PC-3 (cell line): Measurements from ENCODE around the gene TRMO. TPM values are rescaled to one million over a fixed set of nuclear protein-coding genes. Genes with fewer than 3 reads are reported as not detected.
A peak's percentile ranks its signal among the peaks of the same experiment; 100 is the strongest.

ENCODE experiments used
- ATAC-seq: fragments of 200-7000 bp; cut with Tn5 transposase; 2 replicates; pipeline ENCODE4 v1.9.1; 2020; ENCODE audit warnings: mild to moderate bottlenecking, moderate library complexity
- BruUV-seq: library from RNA; stranded (reverse); fragments of 400-500 nt; replicated peaks from 2 replicates; lab custom pipeline; 2021; lab: Mats Ljungman, UMichigan
- CTCF ChIA-PET: fragments of 300-600 bp; sonication (Branson Sonifier 250); formaldehyde crosslinking; loops from one replicate; lab custom pipeline; 2022; ENCODE audit warnings: antibody characterized with exemption; lab: Charles Lee
- POLR2A ChIA-PET: fragments of 300-600 bp; sonication (Branson Sonifier 250); formaldehyde crosslinking; loops from one replicate; lab custom pipeline; 2022; ENCODE audit warnings: antibody characterized with exemption; ENCODE audit not compliant: unreplicated experiment; lab: Charles Lee
- DNase-seq: peaks from one replicate; pipeline ENCODE4 v3.0.0-alpha.2; 2015
- H2AFZ ChIP-seq: fragments of 300-600 bp; sonication (generic); 2 replicates; pipeline ENCODE4 v1.6.0; 2016; ENCODE audit warnings: antibody characterized with exemption, low read length
- H3F3A ChIP-seq: fragments of 300-600 bp; sonication (generic); one replicate; pipeline ENCODE4 v1.6.0; 2017; ENCODE audit warnings: antibody characterized with exemption, low read length, control low read depth, mild to moderate bottlenecking; ENCODE audit not compliant: unreplicated experiment
- H3K27ac ChIP-seq: fragments of 300-600 bp; sonication (generic); 2 replicates; pipeline ENCODE4 v1.5.1; 2016; ENCODE audit warnings: mild to moderate bottlenecking, low read length
- H3K27me3 ChIP-seq: fragments of 300-600 bp; sonication (generic); 2 replicates; pipeline ENCODE4 v1.6.1; 2016; ENCODE audit warnings: low read length, mixed read lengths
- H3K36me3 ChIP-seq: fragments of 300-600 bp; sonication (generic); 2 replicates; pipeline ENCODE4 v1.6.1; 2016; ENCODE audit warnings: low read depth, mixed run types, low read length, mixed read lengths
- H3K4me1 ChIP-seq: fragments of 300-600 bp; sonication (generic); 2 replicates; pipeline ENCODE4 v1.5.1; 2016; ENCODE audit warnings: low read length; ENCODE audit not compliant: insufficient read depth
- H3K4me2 ChIP-seq: fragments of 300-600 bp; sonication (generic); 2 replicates; pipeline ENCODE4 v1.6.0; 2016; ENCODE audit warnings: low read length
- H3K4me3 ChIP-seq: fragments of 300-600 bp; sonication (generic); 2 replicates; pipeline ENCODE4 v1.5.1; 2016; ENCODE audit warnings: mild to moderate bottlenecking, low read length, mixed read lengths
- H3K79me2 ChIP-seq: fragments of 300-600 bp; sonication (generic); 2 replicates; pipeline ENCODE4 v1.6.1; 2017; ENCODE audit warnings: low read length, mixed read lengths
- H3K9ac ChIP-seq: fragments of 300-600 bp; sonication (generic); 2 replicates; pipeline ENCODE4 v1.6.0; 2016; ENCODE audit warnings: mild to moderate bottlenecking, low read length
- H3K9me2 ChIP-seq: fragments of 300-600 bp; sonication (generic); replicated peaks from 2 replicates; pipeline ENCODE4 v1.6.1; 2016; ENCODE audit warnings: mixed run types, low read length, mixed read lengths
- H3K9me3 ChIP-seq: fragments of 300-600 bp; sonication (generic); 2 replicates; pipeline ENCODE4 v1.6.1; 2016; ENCODE audit warnings: low read length, mixed read lengths
- H4K20me1 ChIP-seq: fragments of 300-600 bp; sonication (generic); 2 replicates; pipeline ENCODE4 v1.6.1; 2016; ENCODE audit warnings: low read length, mixed read lengths
- CTCF ChIP-seq: fragments of 300-600 bp; sonication (generic); conservative IDR thresholded peaks from 2 replicates; pipeline ENCODE4 v1.5.1; 2017; ENCODE audit warnings: antibody characterized with exemption, low read depth, mild to moderate bottlenecking, low read length
- EZH2 ChIP-seq: fragments of 300-600 bp; sonication (generic); IDR thresholded peaks from one replicate; pipeline ENCODE4 v1.6.1; 2017; ENCODE audit warnings: antibody characterized with exemption, mild to moderate bottlenecking, low read length; ENCODE audit not compliant: unreplicated experiment
- EZH2phosphoT487 ChIP-seq: fragments of 300-600 bp; sonication (generic); IDR thresholded peaks from 2 replicates; pipeline ENCODE4 v1.6.1; 2018; ENCODE audit warnings: mild to moderate bottlenecking, antibody characterized with exemption, low read length, borderline replicate concordance
- intact Hi-C: fragments of 100-400 bp; cut with micrococcal nuclease; formaldehyde crosslinking; loops from 2 replicates; pipeline ENCODE4 v1.9.0; 2023
- total RNA-seq: library from RNA; depleted of rRNA; stranded (reverse); fragments of >200 nt; gene quantifications from 2 replicates; pipeline ENCODE4 v1.2.3, GENCODE V29; 2014

Gene TRMO
- total RNA-seq, 1 experiment from 2014 or later: 14.3 TPM

DNA sequence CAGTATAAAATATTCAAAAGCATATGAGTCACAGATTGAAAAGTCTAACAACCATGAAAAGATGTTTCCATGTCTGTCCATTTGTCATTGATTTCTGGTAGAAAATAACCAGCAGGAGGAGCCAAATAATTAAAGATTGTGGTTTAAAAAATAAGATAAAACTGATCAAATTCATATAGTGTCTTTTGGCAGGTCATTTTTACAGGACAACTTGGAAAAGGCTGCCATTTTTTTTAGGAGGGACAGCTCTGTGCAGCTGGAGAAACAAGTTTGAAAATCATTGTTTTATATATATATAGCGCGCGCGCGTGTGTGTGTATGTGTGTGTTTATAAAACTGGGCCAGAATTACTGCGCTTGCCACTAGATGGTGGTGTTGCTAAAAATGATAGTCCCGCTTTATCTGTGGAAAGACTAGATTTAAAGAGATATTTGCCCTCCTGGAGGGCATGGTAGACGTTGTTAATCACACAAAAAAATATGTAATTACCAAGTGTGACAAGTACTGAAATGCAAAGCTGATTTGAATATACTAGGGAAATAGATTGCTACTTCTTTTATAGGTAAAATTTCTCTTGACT lies 1.3 kb upstream of the TRMO start:
- BruUV-seq: no TSS peak
- POLR2A ChIA-PET: interaction anchor here (0.6 kb wide), 1 partner anchor 255 kb away, joined by 3 read pairs; no protein-coding TSS in a partner anchor
- 0 out of 2 replicates have a peak overlapping the region, but pooled peaks have one; percentile 87 for H3K9ac ChIP-seq
- peak overlapping the region; percentile 35 for H3K4me3 ChIP-seq
- DNase-seq (peak; percentile 77), ATAC-seq (peak; percentile 56)
- peaks cover 10% of the 10 kb centered on the region for H3K4me1 ChIP-seq
- H3K9me2 ChIP-seq: no peaks in the 10 kb centered on the region
- H3K79me2 ChIP-seq: peaks cover 7% of the 10 kb centered on the region
- H4K20me1 ChIP-seq: no peaks in the 10 kb centered on the region
- intact Hi-C loops: loop anchor here (1.0 to 2.0 kb wide), 4 partner anchors 31 to 340 kb away; partner anchors contain the start of genes ANP32B and NANS
- peak; percentile 85; the same call in 1 of the 2 replicates for TF ChIP-seq CTCF
- TF ChIP-seq EZH2: no peak
- TF ChIP-seq EZH2phosphoT487: no peak
- H3F3A ChIP-seq: peaks cover 5% of the 10 kb centered on the region
- peak overlapping the region; percentile 100 for H3K4me2 ChIP-seq
- peaks cover 15% of the 10 kb centered on the region; the same call in 1 of the 2 replicates for H3K27me3 ChIP-seq
- CTCF ChIA-PET: no interaction called here
- H3K27ac ChIP-seq: no peak overlapping the region; the same call in 1 of the 2 replicates
- H3K36me3 ChIP-seq: no peaks in the 10 kb centered on the region; the same call in 1 of the 2 replicates
- H2AFZ ChIP-seq: peak overlapping the region; percentile 100
- H3K9me3 ChIP-seq: no peaks in the 10 kb centered on the region

GRCh38 chr9:97919217-97919813 lies 3.0 kb downstream of the TRMO start:
- no peak for TF ChIP-seq EZH2
- no peak for TF ChIP-seq EZH2phosphoT487
- TF ChIP-seq CTCF: no peak
- peaks cover 10% of the 10 kb centered on the region for H3K4me1 ChIP-seq
- H3K27me3 ChIP-seq: no peaks in the 10 kb centered on the region
- H3K9me2 ChIP-seq: no peaks in the 10 kb centered on the region
- H3K4me3 ChIP-seq: no peak overlapping the region
- ChIA-PET POLR2A (interaction anchor here (0.6 to 0.7 kb wide), 3 partner anchors 130 to 284 kb away, joined by 7 to 13 read pairs (median 8); no protein-coding TSS in a partner anchor), CTCF (interaction anchor here (0.6 kb wide), 1 partner anchor 210 kb away, joined by 6 read pairs; no protein-coding TSS in a partner anchor)
- H3K79me2 ChIP-seq: peaks cover 7% of the 10 kb centered on the region
- H2AFZ ChIP-seq: no peak overlapping the region
- intact Hi-C loops: no loop called here
- no peaks in the 10 kb centered on the region; the same call in 1 of the 2 replicates for H3K36me3 ChIP-seq
- no peak for ATAC-seq
- DNase-seq: no peak
- peaks cover 5% of the 10 kb centered on the region for H3F3A ChIP-seq
- no peak overlapping the region for H3K9ac ChIP-seq
- no peaks in the 10 kb centered on the region for H3K9me3 ChIP-seq
- no TSS peak for BruUV-seq
- H3K27ac ChIP-seq: no peak overlapping the region
- no peak overlapping the region for H3K4me2 ChIP-seq
- H4K20me1 ChIP-seq: no peaks in the 10 kb centered on the region
